CD14-positive monocyte (primary cell): ENCODE results near the gene LCN2. TPM values are rescaled to one million over a fixed set of nuclear protein-coding genes. Genes with fewer than 3 reads are reported as not detected.

Experiments used
- DNase-seq, 3 donors: peaks; one replicate each; pipeline ENCODE4 v3.0.0-alpha.2; 2011 to 2022
- H2AFZ ChIP-seq: 2 replicates; pipeline ENCODE4 v1.6.0; 2012; ENCODE audit warnings: mild to moderate bottlenecking, low read depth, low read length, inconsistent platforms; ENCODE audit not compliant: insufficient read depth, poor library complexity, severe bottlenecking
- H3K27ac ChIP-seq, 2 donors: 1 replicate in 1 of 2; 2 replicates in 1 of 2; pipeline ENCODE4 v1.5.1; 2012 to 2013; ENCODE audit warnings: low read length in 2 of 2, control low read depth in 1 of 2, inconsistent platforms in 1 of 2, low read depth in 1 of 2, mild to moderate bottlenecking in 1 of 2
- H3K27me3 ChIP-seq, 2 donors: one replicate each; pipeline versions ENCODE4 v1.6.0 to v1.6.1; 2011 to 2013; ENCODE audit warnings: low read length in 2 of 2; ENCODE audit not compliant: control insufficient read depth in 2 of 2, insufficient read depth in 2 of 2
- H3K36me3 ChIP-seq, 2 donors: replicated peaks in 1 of 2; 1 replicate in 1 of 2; 2 replicates in 1 of 2; pipeline versions ENCODE4 v1.5.1 to v1.6.1; 2012 to 2013; ENCODE audit warnings: low read length in 2 of 2, control low read depth in 1 of 2, inconsistent platforms in 1 of 2, mild to moderate bottlenecking in 1 of 2; ENCODE audit not compliant: insufficient read depth in 2 of 2, control insufficient read depth in 1 of 2
- H3K4me1 ChIP-seq, 2 donors: 1 replicate in 1 of 2; 2 replicates in 1 of 2; pipeline versions ENCODE4 v1.5.1 to v1.6.1; 2012 to 2013; ENCODE audit warnings: low read length in 2 of 2, control low read depth in 1 of 2, inconsistent platforms in 1 of 2, mild to moderate bottlenecking in 1 of 2, moderate library complexity in 1 of 2; ENCODE audit not compliant: insufficient read depth in 2 of 2, control insufficient read depth in 1 of 2
- H3K4me2 ChIP-seq: replicated peaks from 2 replicates; pipeline ENCODE3; 2012; ENCODE audit warnings: low read length, moderate library complexity, mild to moderate bottlenecking; ENCODE audit not compliant: poor library complexity, severe bottlenecking; ENCODE audit errors: extremely low read depth
- H3K4me3 ChIP-seq, 3 experiments: fragments of 200-600 bp in 1 of 3; sonication (generic) in 1 of 3; replicated peaks in 1 of 3; 1 replicate in 2 of 3; 2 replicates in 1 of 3; pipeline ENCODE4 v1.5.1; 2011 to 2013; ENCODE audit warnings: low read length in 3 of 3, mild to moderate bottlenecking in 3 of 3, control low read depth in 2 of 3, low read depth in 2 of 3, inconsistent platforms in 1 of 3, moderate library complexity in 1 of 3
- H3K79me2 ChIP-seq: 2 replicates; pipeline ENCODE4 v1.6.0; 2012; ENCODE audit warnings: mild to moderate bottlenecking, control low read depth, inconsistent platforms, low read length, moderate library complexity; ENCODE audit not compliant: insufficient read depth
- H3K9ac ChIP-seq: 2 replicates; pipeline ENCODE4 v1.6.0; 2017; ENCODE audit warnings: low read length, mild to moderate bottlenecking; ENCODE audit not compliant: insufficient read depth, poor library complexity, severe bottlenecking
- H3K9me3 ChIP-seq, 2 donors: replicated peaks in 1 of 2; 1 replicate in 1 of 2; 2 replicates in 1 of 2; pipeline versions ENCODE4 v1.5.1 to v1.6.1; 2012 to 2013; ENCODE audit warnings: low read length in 2 of 2, control low read depth in 1 of 2; ENCODE audit not compliant: control insufficient read depth in 1 of 2, insufficient read depth in 1 of 2
- H4K20me1 ChIP-seq: 2 replicates; pipeline ENCODE4 v1.6.0; 2012; ENCODE audit warnings: mild to moderate bottlenecking, low read length, control low read depth, moderate library complexity; ENCODE audit not compliant: insufficient read depth
- H3K27ac Mint-ChIP-seq, 7 donors: one replicate each; pipeline ENCODE4 v1.8.0; 2020; ENCODE audit warnings: mild to moderate bottlenecking in 7 of 7, mixed read lengths in 7 of 7, moderate library complexity in 6 of 7, inconsistent platforms in 2 of 7
- H3K27me3 Mint-ChIP-seq, 3 donors: one replicate each; pipeline ENCODE4 v1.8.0; 2021 to 2022; ENCODE audit warnings: low read depth in 3 of 3, mild to moderate bottlenecking in 3 of 3, mixed read lengths in 3 of 3, moderate library complexity in 3 of 3, inconsistent platforms in 1 of 3
- H3K36me3 Mint-ChIP-seq, 2 donors: one replicate each; pipeline ENCODE4 v1.8.0; 2020; ENCODE audit warnings: mixed read lengths in 2 of 2, inconsistent platforms in 1 of 2, mild to moderate bottlenecking in 1 of 2
- H3K4me1 Mint-ChIP-seq: one replicate; pipeline ENCODE4 v1.8.0; 2020; ENCODE audit warnings: mild to moderate bottlenecking, mixed read lengths
- H3K4me3 Mint-ChIP-seq, 2 donors: one replicate each; pipeline ENCODE4 v1.8.0; 2020; ENCODE audit warnings: mild to moderate bottlenecking in 2 of 2, mixed read lengths in 2 of 2, moderate library complexity in 1 of 2
- H3K9me3 Mint-ChIP-seq, 7 donors: one replicate each; pipeline ENCODE4 v1.8.0; 2020 to 2022; ENCODE audit warnings: mixed read lengths in 7 of 7, mild to moderate bottlenecking in 6 of 7, moderate library complexity in 6 of 7, inconsistent platforms in 2 of 7
- CTCF ChIP-seq: fragments of 200-600 bp; IDR thresholded peaks from one replicate; pipeline ENCODE4 v1.8.0; 2022; ENCODE audit warnings: antibody characterized with exemption, mild to moderate bottlenecking
- WGBS: methylation state at CpG from one replicate; pipeline ENCODE4 v1.1.5; 2013; ENCODE audit warnings: missing lambda C conversion rate; ENCODE audit not compliant: insufficient coverage; 5-methylcytosine and 5-hydroxymethylcytosine counted together
- intact Hi-C, 2 donors: fragments of 100-400 bp; cut with micrococcal nuclease; formaldehyde crosslinking; loops; one replicate each; pipeline versions ENCODE4 v1.15.0 to v1.15.1; 2023
- polyA plus RNA-seq, 3 donors: library from polyadenylated mRNA; depleted of rRNA in 1 of 3; unstranded in 2 of 3; stranded (reverse) in 1 of 3; fragments of 300-500 nt in 2 of 3; fragments of >200 nt in 1 of 3; fragmentation: Illumina TruSeq in 2 of 3; gene quantifications; 1 replicate in 2 of 3; 2 replicates in 1 of 3; pipeline ENCODE4 v1.2.3, GENCODE V29; 2012 to 2021

Gene LCN2
- polyA plus RNA-seq, 3 donors, result 0.83 TPM; not detected in 2

- peaks cover 0 to under 1% (median 0%) of the 10 kb centered on the region in 7 donors for H3K9me3 Mint-ChIP-seq
- H3K9me3 ChIP-seq, result no peaks in the 10 kb centered on the region
- no peaks in the 10 kb centered on the region for H4K20me1 ChIP-seq
- intact Hi-C loops, result no loop called here
- H2AFZ ChIP-seq, result no peak overlapping the region
- no peak overlapping the region for H3K9ac ChIP-seq
- DNase-seq, result no peak
- H3K4me2 ChIP-seq, result no peak overlapping the region
- no peaks in the 10 kb centered on the region for H3K36me3 ChIP-seq
- H3K27ac Mint-ChIP-seq, result no peak overlapping the region
- no peak overlapping the region for H3K27ac ChIP-seq
- no peaks in the 10 kb centered on the region for H3K79me2 ChIP-seq
- peaks cover 4% of the 10 kb centered on the region for H3K4me1 Mint-ChIP-seq
- no peak overlapping the region for H3K4me3 Mint-ChIP-seq
- no peaks in the 10 kb centered on the region for H3K4me1 ChIP-seq
- H3K4me3 ChIP-seq, result no peak overlapping the region
- WGBS, result 100% methylated on average over 1 of the region's 3 CpGs
- no peaks in the 10 kb centered on the region for H3K36me3 Mint-ChIP-seq
- peaks cover 5 to 11% (median 6%) of the 10 kb centered on the region in 3 donors for H3K27me3 Mint-ChIP-seq
- no peak for TF ChIP-seq CTCF
- no peaks in the 10 kb centered on the region for H3K27me3 ChIP-seq
Measured at GRCh38 chr9:128138001-128138400, 11.3 kb upstream of the LCN2 start.

GRCh38 chr9:128139621-128140020, 9.6 kb upstream of the LCN2 start:
- H2AFZ ChIP-seq, result no peak overlapping the region
- no peak overlapping the region for H3K4me3 ChIP-seq
- peaks cover 5 to 8% (median 6%) of the 10 kb centered on the region in 3 donors for H3K27me3 Mint-ChIP-seq
- WGBS, result 93% methylated on average over 4 of the region's 16 CpGs
- no peaks in the 10 kb centered on the region for H3K9me3 Mint-ChIP-seq
- DNase-seq, result no peak
- H3K4me2 ChIP-seq, result no peak overlapping the region
- H3K27ac Mint-ChIP-seq, result no peak overlapping the region
- no peak overlapping the region for H3K9ac ChIP-seq
- H3K27me3 ChIP-seq, result no peaks in the 10 kb centered on the region
- H3K9me3 ChIP-seq, result no peaks in the 10 kb centered on the region
- H3K27ac ChIP-seq, result no peak overlapping the region
- no peaks in the 10 kb centered on the region for H3K79me2 ChIP-seq
- H3K36me3 ChIP-seq, result no peaks in the 10 kb centered on the region
- no peaks in the 10 kb centered on the region for H3K36me3 Mint-ChIP-seq
- H4K20me1 ChIP-seq, result no peaks in the 10 kb centered on the region
- intact Hi-C loops, result no loop called here
- peaks cover 6 to 10% of the 10 kb centered on the region in 2 donors for H3K4me1 ChIP-seq
- H3K4me1 Mint-ChIP-seq, result peaks cover 14% of the 10 kb centered on the region
- TF ChIP-seq CTCF, result no peak
- no peak overlapping the region for H3K4me3 Mint-ChIP-seq
